Fibroblast of skin of abdomen (primary cell): Measurements from ENCODE around the gene IPO13.

ENCODE experiments used
- DNase-seq: peaks from one replicate; pipeline ENCODE4 v3.0.0-alpha.2; 2013

IPO13 gene

DNA sequence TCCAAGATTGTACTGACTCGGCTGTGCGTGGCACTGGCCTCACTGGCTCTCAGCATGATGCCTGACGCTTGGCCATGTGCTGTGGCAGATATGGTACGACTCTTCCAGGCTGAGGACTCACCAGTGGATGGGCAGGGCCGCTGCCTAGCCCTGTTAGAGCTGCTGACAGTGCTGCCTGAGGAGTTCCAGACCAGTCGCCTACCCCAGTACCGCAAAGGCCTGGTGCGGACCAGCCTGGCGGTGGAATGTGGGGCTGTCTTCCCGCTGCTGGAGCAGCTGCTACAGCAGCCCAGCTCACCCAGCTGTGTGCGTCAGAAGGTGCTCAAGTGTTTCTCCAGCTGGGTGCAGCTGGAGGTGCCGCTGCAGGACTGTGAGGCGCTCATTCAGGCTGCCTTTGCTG is 2.9 kb downstream of the IPO13 start:
- DNase-seq, result no peak

GRCh38 chr1:43951021-43951985 is 4.6 kb downstream of the IPO13 start:
- DNase-seq, result no peak

GRCh38 chr1:43952731-43953346 is 6.1 kb downstream of the IPO13 start:
- no peak for DNase-seq

DNA sequence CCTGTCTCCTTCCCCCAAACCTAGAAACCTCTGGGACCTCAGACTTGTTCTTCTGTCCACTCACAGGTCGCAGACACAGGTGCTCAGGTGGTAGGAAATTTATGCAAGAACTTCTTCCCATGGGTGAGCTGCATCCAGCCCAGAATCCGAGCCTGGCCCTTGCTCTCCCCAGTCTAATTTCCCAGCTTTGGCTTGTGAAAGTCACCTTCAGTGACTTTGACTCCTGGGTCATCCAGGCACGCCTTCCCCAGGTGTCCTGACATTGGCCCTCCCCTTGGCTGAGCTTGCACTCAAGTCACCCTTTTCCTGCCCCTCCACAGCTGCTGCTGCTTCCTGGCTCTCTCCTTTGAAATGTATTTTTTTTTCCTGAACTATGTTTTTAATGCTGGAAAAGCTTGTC is 6.6 kb downstream of the IPO13 start:
- no peak for DNase-seq

DNA sequence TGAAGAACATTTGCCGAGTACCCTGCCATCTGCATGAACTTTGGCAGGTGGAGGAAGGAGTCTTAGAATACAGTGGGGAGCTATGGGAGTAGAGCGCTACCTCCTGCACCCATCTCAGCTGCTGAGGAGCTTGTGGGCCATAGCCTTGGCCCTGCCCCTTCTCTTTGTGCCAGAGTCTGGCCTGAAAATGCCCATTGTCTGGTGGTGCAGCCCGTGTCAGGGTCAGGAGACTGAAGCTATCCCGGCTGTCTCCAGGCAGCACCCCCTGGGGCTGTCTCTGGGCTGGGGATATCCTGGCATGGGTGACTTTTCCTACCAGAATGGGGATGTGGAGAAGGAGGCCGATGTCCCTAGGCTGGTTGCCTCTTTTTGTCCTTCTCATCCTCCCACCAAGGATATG is 7.3 kb downstream of the IPO13 start:
- DNase-seq, result no peak

GRCh38 chr1:43956234-43956633 is 9.5 kb downstream of the IPO13 start:
- DNase-seq, result no peak

DNA sequence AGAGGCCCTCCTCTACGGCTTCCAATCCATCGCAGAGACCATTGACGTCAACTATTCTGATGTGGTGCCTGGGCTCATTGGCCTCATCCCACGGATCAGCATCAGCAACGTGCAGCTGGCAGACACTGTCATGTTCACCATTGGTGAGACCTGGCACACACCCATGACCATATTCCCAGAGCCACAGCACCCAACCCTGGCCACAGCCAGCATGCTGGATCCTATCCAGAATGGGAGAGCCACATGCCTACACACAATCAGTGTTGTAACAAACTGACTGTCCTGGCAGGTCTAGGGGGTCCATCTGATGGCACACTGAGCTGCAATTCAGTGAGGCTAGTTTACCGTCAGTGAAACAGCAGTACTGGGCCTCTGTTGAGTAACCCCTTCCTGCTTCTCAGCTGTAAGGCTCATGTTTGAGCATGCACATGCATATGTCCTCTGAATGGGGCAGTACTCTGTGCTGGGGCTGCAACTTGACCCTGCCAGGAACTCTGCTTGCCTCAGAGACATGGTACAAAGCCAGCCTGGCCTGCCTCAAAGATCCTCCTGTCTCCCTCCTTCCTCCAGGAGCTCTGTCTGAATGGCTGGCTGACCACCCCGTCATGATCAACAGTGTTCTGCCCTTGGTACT is 10.8 kb downstream of the IPO13 start:
- DNase-seq, result no peak

DNA sequence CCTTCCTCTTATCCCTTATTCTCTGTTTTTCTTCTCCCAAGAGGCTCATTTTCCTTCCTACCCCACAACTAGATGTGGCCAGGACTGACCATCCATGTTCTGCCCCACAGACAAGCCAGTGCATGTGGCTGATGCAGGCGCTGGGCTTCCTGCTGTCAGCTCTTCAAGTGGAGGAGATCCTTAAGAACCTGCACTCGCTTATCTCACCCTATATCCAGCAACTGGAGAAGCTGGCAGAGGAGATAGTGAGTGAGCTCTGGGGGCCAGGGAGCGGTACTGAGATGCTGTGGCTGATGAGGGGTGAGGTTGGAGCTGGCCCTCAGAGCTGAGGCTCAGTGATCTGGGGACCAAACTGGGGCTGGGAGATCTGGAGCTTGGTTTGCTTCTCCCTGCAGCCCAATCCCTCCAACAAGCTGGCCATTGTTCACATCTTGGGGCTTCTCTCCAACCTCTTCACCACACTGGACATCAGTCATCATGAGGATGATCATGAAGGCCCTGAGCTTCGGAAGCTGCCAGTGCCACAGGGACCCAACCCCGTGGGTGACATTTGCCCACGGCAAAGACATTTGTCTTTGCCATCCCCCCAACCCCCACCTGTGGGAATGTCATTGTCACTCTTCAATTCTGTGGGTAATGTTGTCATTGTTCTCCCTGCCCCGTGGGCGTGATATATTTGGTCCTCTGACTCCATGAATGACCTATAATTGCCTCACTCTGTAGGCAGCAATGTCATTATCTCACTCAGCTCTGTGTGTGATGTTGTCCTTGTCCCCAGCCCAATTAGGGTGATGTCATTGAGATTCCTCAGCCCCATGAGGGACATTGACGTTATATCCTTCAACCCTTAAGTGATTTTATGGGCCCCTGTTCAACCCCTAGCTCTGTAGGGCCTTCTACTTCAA is 11.9 kb downstream of the IPO13 start:
- DNase-seq, result no peak

GRCh38 chr1:43960798-43961197 is 14.0 kb downstream of the IPO13 start:
- DNase-seq, result no peak

DNA sequence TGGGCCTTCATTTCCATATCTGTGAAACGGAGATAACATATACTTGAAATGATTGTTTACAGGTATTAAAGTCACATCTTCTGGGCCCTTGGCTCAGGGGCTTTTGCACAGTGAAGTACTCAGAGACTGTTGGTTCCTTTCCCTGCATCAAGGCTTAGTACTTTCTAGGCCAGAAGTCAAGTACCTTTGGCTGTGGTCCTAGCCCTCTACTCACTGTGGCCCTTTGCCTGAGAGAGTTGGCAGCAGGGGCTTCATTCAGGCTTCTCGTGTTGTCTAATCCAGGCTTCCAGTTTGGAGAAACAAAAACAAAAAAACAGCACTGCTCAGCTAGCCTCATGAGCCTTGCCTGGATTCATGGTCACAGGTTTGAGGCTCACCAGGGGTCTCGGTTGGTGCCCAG is 14.9 kb downstream of the IPO13 start:
- DNase-seq, result no peak

GRCh38 chr1:43962324-43962723 is 15.6 kb downstream of the IPO13 start:
- DNase-seq, result no peak

DNA sequence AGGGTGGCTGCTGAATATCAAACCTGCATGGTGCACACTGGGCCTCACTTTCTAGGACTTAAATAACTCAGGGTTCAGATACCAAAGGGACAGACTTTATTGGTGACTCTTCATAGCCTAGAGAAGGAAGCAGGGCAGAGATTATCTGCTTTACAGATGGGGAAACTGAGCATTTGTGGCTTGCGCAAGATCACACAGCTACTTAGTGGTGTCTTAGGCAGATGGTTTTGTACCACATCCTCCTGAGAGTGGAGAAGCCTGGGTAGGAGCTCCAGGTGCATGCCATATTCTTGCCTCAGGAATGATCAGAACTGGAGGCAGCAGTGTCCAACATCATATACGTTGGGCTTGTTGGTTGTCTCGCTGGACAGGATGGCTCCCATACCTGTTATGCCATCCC is 16.3 kb downstream of the IPO13 start:
- no peak for DNase-seq

- no peak for DNase-seq
Measured at GRCh38 chr1:43963890-43964289, 17.1 kb downstream of the IPO13 start.

DNA sequence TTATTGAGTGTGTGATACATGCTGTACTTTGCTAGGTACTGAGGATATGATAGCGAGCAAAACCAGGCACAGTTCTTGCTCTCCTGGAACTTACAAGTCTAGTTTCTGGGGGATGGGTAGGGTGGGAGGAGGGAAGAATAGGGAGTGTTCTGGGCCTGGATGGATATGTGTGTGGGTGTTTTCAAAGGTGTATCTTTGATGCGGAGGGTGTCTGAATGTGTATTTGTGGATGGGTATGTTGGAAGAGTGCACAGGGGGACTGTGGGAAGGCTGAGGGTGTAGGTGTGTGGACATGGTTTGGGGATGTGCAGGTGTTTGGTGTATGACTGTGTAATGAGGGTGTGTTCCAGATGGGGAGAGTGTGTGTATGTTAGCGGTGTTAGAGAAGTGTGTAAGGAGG is 18.6 kb downstream of the IPO13 start:
- no peak for DNase-seq

GRCh38 chr1:43968348-43968948 is 21.7 kb downstream of the IPO13 start:
- no peak for DNase-seq

DNA sequence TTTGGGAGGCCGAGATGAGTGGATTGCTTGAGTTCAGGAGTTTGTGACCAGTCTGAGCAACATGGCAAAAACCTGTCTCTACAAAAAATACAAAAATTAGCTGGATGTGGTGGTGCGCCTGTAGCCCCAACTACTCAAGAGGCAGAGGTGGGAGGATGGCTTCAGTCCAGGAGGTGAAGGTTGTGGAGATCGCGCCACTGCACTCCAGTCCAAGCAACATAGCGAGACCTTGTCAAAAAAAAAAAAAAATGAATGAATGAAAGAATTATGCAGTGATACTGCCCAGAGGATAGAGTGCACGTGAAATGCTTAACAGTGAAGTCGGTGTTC is 22.6 kb downstream of the IPO13 start:
- DNase-seq, result no peak

DNA sequence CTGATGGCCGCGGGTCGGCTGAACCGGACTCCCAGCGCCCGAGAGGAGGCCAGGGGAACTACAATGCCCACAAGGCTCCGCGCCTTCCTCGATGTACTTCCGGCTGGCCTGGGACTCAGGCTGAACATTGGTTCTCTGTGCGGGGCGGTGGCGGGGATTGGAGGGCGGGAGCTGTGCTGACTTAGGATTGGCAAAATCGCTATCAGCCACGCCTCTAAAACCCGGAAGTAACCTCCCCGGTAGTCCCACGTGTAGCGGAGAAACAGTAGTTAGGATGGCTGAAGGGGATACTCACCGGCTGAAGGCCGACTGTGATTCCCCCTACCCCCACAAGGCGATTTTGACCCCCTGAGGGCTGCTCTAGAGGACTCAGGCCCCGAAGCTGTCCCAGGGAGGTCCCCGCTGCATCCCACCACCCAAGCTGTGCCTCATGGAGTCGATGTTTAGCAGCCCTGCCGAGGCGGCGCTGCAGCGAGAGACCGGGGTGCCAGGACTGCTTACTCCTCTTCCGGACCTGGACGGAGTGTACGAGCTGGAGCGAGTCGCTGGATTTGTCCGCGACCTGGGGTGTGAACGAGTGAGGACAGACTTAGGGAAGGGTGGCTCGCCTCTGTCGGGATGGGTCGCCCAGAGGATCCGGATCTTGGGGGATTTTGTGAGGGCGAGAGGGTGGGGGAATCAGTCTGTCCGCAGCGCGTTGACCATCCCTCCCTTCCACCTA is 23.2 kb downstream of the IPO13 start, which contains the start of gene DPH2:
Gene DPH2 (plus strand): TSS at position 265 of the 721 bp plus-strand sequence. CDS start 166 bp downstream, at position 431.
- DNase-seq, result peak; percentile 97

- DNase-seq, result no peak
Measured at GRCh38 chr1:43970502-43970901, 23.8 kb downstream of the IPO13 start.

- no peak for DNase-seq
Measured at GRCh38 chr1:43970911-43971310, 24.2 kb downstream of the IPO13 start.

DNA sequence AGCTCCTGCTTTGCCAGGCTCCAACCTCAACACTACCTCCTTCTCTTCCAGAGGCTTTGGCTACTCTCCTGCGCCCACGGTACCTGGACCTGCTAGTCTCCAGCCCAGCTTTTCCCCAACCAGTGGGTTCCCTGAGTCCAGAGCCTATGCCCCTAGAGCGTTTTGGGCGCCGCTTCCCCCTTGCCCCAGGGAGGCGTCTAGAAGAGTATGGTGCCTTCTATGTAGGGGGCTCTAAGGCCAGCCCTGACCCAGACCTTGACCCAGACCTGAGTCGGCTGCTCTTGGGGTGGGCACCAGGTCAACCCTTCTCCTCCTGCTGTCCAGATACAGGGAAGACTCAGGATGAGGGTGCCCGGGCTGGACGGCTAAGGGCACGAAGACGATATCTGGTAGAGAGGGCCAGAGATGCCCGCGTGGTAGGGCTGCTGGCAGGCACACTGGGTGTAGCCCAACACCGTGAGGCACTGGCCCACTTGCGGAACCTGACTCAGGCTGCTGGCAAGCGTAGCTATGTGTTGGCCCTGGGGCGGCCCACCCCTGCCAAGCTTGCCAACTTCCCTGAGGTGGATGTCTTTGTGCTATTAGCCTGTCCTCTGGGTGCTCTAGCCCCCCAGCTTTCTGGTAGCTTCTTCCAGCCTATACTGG is 24.7 kb downstream of the IPO13 start:
- no peak for DNase-seq

DNA sequence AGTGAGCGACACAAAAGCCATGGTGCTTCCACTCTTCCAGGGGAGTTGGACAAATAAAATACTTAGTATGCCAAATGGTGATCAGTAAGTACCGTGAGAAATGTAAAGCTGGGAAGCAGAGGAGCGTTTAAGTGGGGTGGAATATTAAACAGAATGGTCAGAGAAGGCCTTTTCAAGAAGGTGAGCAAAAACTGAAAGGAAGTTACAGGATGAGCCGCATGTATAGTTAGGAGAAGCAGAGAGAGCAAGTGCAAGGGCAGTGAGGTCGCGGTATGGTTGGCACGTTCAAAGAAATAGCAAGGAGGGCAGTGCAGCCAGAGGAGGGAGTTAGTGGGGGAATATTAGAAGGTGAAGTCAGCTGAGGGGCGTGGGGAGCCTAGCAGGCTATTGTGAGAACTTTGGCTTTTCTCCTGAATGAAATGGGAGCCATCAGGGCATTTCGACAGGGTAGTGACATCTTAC is 27.3 kb downstream of the IPO13 start:
- no peak for DNase-seq
